Kidney tubule cell (primary cell): Measurements from ENCODE around the gene PIGL.

Experiments used
- DNase-seq: peaks from one replicate; pipeline ENCODE4 v3.0.0-alpha.2; 2018; ENCODE audit warnings: low spot score

The PIGL gene

GRCh38 chr17:16353317-16354174 lies 136.5 kb downstream of the PIGL start, which contains the start of gene CENPV:
Gene CENPV, minus strand, starts transcription at chr17:16353469. Its CDS starts 33 bp downstream, at chr17:16353436.
- peak; percentile 54 for DNase-seq

DNA sequence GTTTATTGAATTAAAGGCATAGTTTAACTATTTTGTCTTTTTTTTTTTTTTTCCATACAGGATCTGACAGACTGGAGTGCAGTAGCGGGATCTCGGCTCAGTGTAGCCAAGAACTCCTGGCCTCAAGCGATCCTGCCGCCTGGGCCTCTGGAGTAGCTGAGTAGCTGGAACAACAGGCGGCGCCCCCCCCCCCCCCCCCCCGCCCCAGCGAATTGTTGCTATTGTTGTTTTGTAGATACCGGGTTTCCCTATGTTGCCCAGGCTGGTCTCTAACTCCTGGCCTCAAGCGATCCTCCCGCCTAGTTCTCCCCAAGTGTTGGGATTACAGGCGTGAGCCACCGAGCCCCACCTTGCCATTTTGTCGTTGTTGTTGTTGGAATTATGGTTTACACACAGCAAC lies 137.6 kb downstream of the PIGL start:
- no peak for DNase-seq

DNA sequence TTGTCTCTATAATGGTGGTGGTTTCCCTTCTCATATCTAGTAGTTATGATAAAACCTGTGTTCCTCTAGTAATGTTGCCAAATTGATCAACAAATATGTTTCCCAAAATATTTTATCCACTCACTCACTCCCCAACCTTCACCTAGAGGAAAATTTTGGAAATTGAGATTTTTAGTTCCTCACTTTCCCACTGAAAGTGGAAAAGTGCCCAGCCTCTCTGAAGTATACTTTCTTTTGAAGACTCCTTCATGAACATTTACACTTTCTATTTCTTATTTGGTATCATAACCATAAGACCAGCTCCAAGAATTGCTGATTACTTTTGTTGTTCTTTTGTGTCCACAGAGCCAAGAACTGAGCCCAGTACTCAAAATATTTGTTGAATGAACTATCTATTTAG lies 141.4 kb downstream of the PIGL start:
- no peak for DNase-seq

DNA sequence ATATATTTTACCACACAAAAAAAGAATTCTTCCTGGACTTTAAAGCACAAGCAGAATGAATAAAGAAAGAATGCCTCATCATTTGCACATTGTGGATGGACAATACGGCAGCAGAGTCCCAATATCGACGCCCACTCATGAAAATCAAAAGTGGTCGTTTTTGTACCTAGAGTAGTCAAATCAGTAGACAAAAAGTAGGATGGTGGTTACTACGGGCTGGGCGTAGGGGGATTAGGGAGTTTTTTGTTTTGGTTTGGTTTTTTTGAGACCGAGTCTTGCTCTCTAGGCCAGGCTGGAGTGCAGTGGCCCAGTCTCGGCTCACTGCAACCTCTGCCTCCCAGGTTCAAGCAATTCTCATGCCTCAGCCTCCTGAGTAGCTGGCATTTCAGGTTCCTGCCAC lies 144.9 kb downstream of the PIGL start:
- DNase-seq = no peak

DNA sequence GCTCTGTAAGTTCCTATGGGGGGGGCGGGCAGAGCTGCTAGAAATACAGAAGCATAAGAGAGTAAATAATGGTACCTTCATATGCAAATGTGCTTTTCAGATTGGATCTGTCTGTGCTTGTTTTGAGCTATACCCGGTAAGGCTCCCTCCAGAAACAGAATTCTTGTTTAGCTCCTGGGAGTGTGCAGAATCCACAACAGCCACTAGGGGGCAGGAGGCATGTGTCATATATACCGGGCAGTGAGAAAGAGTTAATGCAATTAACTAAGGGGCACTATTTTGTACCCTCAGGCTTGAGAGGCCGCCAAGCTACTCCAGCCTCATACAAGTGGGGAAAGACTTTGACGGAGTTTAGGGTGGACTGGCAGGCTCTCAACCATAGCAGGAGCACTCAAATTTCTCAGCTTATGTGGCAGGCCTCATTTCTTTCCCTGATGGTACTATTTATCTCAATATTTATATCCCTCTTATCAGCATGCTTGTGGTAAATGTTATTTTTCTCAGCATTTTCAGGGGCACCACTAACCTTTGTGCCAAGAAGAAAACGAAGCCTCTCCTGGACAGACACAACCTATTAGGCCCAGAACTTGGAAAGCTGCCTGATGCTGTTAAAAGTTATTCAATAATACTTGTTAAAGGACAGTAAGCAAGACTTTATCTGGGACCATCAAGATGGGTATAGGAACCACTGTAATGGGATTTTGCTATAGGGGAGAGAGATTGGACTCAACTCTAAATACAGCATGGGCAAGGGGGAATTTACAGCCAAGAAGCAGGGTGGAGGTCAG lies 146.9 kb downstream of the PIGL start:
- peak; percentile 68 for DNase-seq

DNA sequence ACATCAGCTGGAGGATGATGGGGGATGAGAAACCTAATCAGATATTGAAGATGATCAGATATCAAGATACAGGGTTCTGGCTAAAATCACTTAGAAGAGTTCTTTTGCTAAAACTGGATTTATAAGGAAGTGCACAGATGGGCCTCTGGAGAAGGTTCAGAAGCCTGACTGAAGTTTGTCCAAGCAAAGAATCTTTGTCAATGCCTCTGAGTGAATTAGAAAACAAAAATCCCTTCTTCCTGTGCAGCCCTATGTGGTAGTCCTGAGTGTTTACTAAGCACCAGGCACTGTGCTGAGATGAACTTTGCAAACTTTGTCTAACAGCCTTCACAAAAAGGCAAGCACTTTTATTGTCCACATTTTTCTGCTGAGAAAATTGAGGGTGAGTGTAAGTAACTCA lies 147.6 kb downstream of the PIGL start:
- no peak for DNase-seq

DNA sequence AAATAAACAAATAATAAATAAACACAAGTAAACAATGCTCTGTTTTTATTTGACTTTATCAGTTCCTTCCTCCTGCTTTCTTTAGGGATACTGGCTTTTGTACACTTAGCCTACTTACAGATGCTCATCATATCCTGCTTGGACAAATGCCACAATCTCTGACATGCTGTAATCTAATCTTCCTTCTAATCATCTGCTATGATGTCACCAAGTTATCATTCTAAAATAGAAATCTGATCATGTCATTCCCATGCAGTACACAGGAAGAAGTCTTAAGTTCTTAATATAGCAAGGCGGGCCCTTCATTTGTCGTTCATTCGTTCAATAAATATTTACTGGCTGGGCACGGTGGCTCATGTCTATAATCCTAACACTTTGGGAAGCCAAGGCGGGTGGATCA lies 154.7 kb downstream of the PIGL start:
- DNase-seq = peak; percentile 44

- DNase-seq = no peak
Measured at GRCh38 chr17:16374146-16374938, 157.3 kb downstream of the PIGL start.
